Measurements from ENCODE around the gene ERCC6L2. TPM values are rescaled to one million over a fixed set of nuclear protein-coding genes. Genes with fewer than 3 reads are reported as not detected.

Gene ERCC6L2
- total RNA-seq, 1 experiment from 2014 or later = 45.4 TPM

- no peaks in the 10 kb centered on the region for H3K9me3 Mint-ChIP-seq (ENCODE audit: unreplicated experiment)
- Histone ChIP-seq H3K4me1 (peaks cover 5% of the 10 kb centered on the region; the same call in 1 of the 2 replicates), H3K9me3 (no peaks in the 10 kb centered on the region), H3K27me3 (replicated peaks; ENCODE audit: control insufficient read depth, insufficient read depth, low read length) (no peaks in the 10 kb centered on the region), H3K4me3 (ENCODE audit: low read depth, low read length) (no peak overlapping the region), H3K36me3 (ENCODE audit: control insufficient read depth, insufficient read depth, low read length) (no peaks in the 10 kb centered on the region; the same call in 1 of the 2 replicates)
- DNase-seq = no peak
- no TSS peak for BruUV-seq (replicated peaks)
- H3K27me3 Mint-ChIP-seq (ENCODE audit: insufficient read depth, unreplicated experiment) = no peaks in the 10 kb centered on the region
- POLR2A ChIA-PET = no interaction called here
- H3K4me3 Mint-ChIP-seq (ENCODE audit: unreplicated experiment) = no peak overlapping the region
- no peak for TF ChIP-seq CTCF (IDR thresholded peaks at IDR 0.05; ENCODE audit: insufficient read depth in 1 of 2, low read depth in 1 of 2, low read length in 1 of 2, severe bottlenecking in 1 of 2, unreplicated experiment in 1 of 2)
- peaks cover 9% of the 10 kb centered on the region for H3K36me3 Mint-ChIP-seq (ENCODE audit: insufficient read depth, unreplicated experiment)
- CTCF ChIA-PET = no interaction called here
- no peak overlapping the region for H3K27ac Mint-ChIP-seq (ENCODE audit: unreplicated experiment)
- peaks cover 6% of the 10 kb centered on the region for H3K4me1 Mint-ChIP-seq (ENCODE audit: low read depth, unreplicated experiment)
- intact Hi-C loops (cut with micrococcal nuclease; ENCODE audit: unreplicated experiment) = no loop called here
These were observed 101.9 kb downstream of the ERCC6L2 start for GRCh38 chr9:95977371-95977770.

- Mint-ChIP-seq H3K4me3 (ENCODE audit: unreplicated experiment) (no peak overlapping the region), H3K4me1 (ENCODE audit: low read depth, unreplicated experiment) (peaks cover 6% of the 10 kb centered on the region), H3K27ac (ENCODE audit: unreplicated experiment) (no peak overlapping the region), H3K36me3 (ENCODE audit: insufficient read depth, unreplicated experiment) (peaks cover 4% of the 10 kb centered on the region), H3K9me3 (ENCODE audit: unreplicated experiment) (no peaks in the 10 kb centered on the region), H3K27me3 (ENCODE audit: insufficient read depth, unreplicated experiment) (no peaks in the 10 kb centered on the region)
- CTCF ChIA-PET = no interaction called here
- intact Hi-C loops (cut with micrococcal nuclease; ENCODE audit: unreplicated experiment) = no loop called here
- H3K4me3 ChIP-seq (ENCODE audit: low read depth, low read length) = no peak overlapping the region
- POLR2A ChIA-PET = no interaction called here
- DNase-seq = no peak
- no peaks in the 10 kb centered on the region for H3K27me3 ChIP-seq (replicated peaks; ENCODE audit: control insufficient read depth, insufficient read depth, low read length)
- H3K9me3 ChIP-seq = no peaks in the 10 kb centered on the region
- TF ChIP-seq CTCF (IDR thresholded peaks at IDR 0.05; ENCODE audit: insufficient read depth in 1 of 2, low read depth in 1 of 2, low read length in 1 of 2, severe bottlenecking in 1 of 2, unreplicated experiment in 1 of 2) = no peak
- no peaks in the 10 kb centered on the region for H3K36me3 ChIP-seq (ENCODE audit: control insufficient read depth, insufficient read depth, low read length)
- no TSS peak for BruUV-seq (replicated peaks)
- H3K4me1 ChIP-seq = peaks cover 5% of the 10 kb centered on the region; the same call in 1 of the 2 replicates
These were observed 102.6 kb downstream of the ERCC6L2 start for GRCh38 chr9:95978106-95978505.

- H3K4me3 Mint-ChIP-seq (ENCODE audit: unreplicated experiment) = no peak overlapping the region
- no peaks in the 10 kb centered on the region for H3K9me3 Mint-ChIP-seq (ENCODE audit: unreplicated experiment)
- BruUV-seq (replicated peaks) = no TSS peak
- intact Hi-C loops (cut with micrococcal nuclease; ENCODE audit: unreplicated experiment) = no loop called here
- no peaks in the 10 kb centered on the region for H3K9me3 ChIP-seq
- H3K4me3 ChIP-seq (ENCODE audit: low read depth, low read length) = no peak overlapping the region
- no peaks in the 10 kb centered on the region for H3K27me3 Mint-ChIP-seq (ENCODE audit: insufficient read depth, unreplicated experiment)
- H3K36me3 Mint-ChIP-seq (ENCODE audit: insufficient read depth, unreplicated experiment) = peaks cover 4% of the 10 kb centered on the region
- POLR2A ChIA-PET = no interaction called here
- no peak for DNase-seq
- peaks cover 6% of the 10 kb centered on the region for H3K4me1 Mint-ChIP-seq (ENCODE audit: low read depth, unreplicated experiment)
- H3K27ac Mint-ChIP-seq (ENCODE audit: unreplicated experiment) = no peak overlapping the region
- H3K36me3 ChIP-seq (ENCODE audit: control insufficient read depth, insufficient read depth, low read length) = no peaks in the 10 kb centered on the region
- TF ChIP-seq CTCF (IDR thresholded peaks at IDR 0.05; ENCODE audit: insufficient read depth in 1 of 2, low read depth in 1 of 2, low read length in 1 of 2, severe bottlenecking in 1 of 2, unreplicated experiment in 1 of 2) = no peak
- H3K27me3 ChIP-seq (replicated peaks; ENCODE audit: control insufficient read depth, insufficient read depth, low read length) = no peaks in the 10 kb centered on the region
- H3K4me1 ChIP-seq = peaks cover 5% of the 10 kb centered on the region; the same call in 1 of the 2 replicates
- CTCF ChIA-PET = no interaction called here
These were observed 104.0 kb downstream of the ERCC6L2 start for GRCh38 chr9:95979446-95979845.
